Ascending aorta (tissue), 2 donors: ENCODE results near the gene TMEM92. TPM values are rescaled to one million over a fixed set of nuclear protein-coding genes. Genes with fewer than 3 reads are reported as not detected.

Experiments used
- DNase-seq, 2 donors: peaks; one replicate each; pipeline ENCODE4 v3.0.0-alpha.2; 2019; ENCODE audit warnings: low spot score in 2 of 2
- H3K27ac ChIP-seq, 2 donors: fragments of 200-600 bp; sonication (generic); one replicate each; pipeline ENCODE4 v1.5.1; 2016 to 2017; ENCODE audit warnings: mild to moderate bottlenecking in 1 of 2
- H3K27me3 ChIP-seq: fragments of 200-600 bp; sonication (generic); one replicate; pipeline ENCODE4 v1.5.1; 2017
- H3K36me3 ChIP-seq, 2 donors: fragments of 200-600 bp; sonication (generic); one replicate each; pipeline ENCODE4 v1.5.1; 2016
- H3K4me1 ChIP-seq, 2 donors: fragments of 200-600 bp; sonication (generic); one replicate each; pipeline ENCODE4 v1.5.1; 2016 to 2017; ENCODE audit warnings: mild to moderate bottlenecking in 1 of 2
- H3K4me3 ChIP-seq, 2 donors: fragments of 200-600 bp; sonication (generic); one replicate each; pipeline ENCODE4 v1.5.1; 2016 to 2017; ENCODE audit warnings: mild to moderate bottlenecking in 1 of 2
- H3K9me3 ChIP-seq, 2 donors: fragments of 200-600 bp; sonication (generic); one replicate each; pipeline ENCODE4 v1.5.1; 2016
- intact Hi-C: fragments of 100-400 bp; cut with DNase I; formaldehyde crosslinking; loops from one replicate; pipeline ENCODE4 v1.15.1; 2023
- total RNA-seq: library from RNA; depleted of rRNA; stranded (reverse); fragments of >200 nt; gene quantifications from one replicate; pipeline ENCODE4 v1.1.0, GENCODE V29; 2016
- TF ChIP-seq, protein P1 (sequence below), 3 experiments: fragments of 200-600 bp in 2 of 3; fragments of 450-650 bp in 1 of 3; sonication (generic) in 2 of 3; IDR thresholded peaks; one replicate each; pipeline ENCODE4 v1.5.1; 2016 to 2019; ENCODE audit warnings: antibody characterized with exemption in 3 of 3, mild to moderate bottlenecking in 1 of 3, moderate library complexity in 1 of 3

Gene TMEM92
- total RNA-seq, 1 donor from 2014 or later: not detected

DNA sequence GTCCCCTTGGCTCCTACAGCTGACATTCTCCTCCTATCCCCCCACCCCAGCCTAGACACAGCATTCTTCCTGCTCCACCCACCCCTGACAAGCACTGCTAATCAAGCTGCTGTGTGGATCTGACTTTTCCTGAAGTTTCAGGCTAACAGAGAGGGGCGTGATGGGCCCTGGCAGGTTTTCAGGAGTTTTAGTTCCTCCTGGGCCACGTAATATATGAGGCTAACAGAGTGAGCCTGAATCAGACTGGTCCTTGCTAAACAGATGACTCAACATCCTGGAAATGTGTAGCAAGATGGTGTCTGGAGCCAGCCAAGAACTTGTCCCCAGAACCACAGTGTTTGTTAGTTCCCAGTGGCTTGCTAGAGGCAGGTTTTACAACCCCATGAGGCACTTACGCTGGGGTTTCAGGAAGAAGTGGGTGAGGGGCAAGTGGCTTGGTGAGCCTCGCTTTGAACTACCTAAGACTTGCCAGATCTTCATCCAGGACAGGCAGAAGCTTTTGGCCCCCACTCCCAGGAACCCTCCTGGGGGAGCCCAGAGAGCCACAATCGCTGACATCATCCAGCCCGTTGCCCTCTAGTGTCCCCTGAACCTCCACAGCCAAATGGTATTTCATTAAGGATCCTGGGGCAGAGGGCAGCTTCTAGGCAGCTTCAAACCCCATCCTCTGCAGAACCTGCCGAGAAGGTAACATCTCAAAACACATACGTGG lies 15.9 kb downstream of the TMEM92 start:
- Histone ChIP-seq H3K27me3 (no peaks in the 10 kb centered on the region), H3K9me3 (no peaks in the 10 kb centered on the region), H3K4me3 (peak overlapping the region; percentile 49 to 56), H3K4me1 (peaks cover 12 to 35% of the 10 kb centered on the region in 2 donors), H3K36me3 (no peaks in the 10 kb centered on the region), H3K27ac (peak overlapping the region; percentile 91 to 95)
- TF ChIP-seq, protein P1, sequence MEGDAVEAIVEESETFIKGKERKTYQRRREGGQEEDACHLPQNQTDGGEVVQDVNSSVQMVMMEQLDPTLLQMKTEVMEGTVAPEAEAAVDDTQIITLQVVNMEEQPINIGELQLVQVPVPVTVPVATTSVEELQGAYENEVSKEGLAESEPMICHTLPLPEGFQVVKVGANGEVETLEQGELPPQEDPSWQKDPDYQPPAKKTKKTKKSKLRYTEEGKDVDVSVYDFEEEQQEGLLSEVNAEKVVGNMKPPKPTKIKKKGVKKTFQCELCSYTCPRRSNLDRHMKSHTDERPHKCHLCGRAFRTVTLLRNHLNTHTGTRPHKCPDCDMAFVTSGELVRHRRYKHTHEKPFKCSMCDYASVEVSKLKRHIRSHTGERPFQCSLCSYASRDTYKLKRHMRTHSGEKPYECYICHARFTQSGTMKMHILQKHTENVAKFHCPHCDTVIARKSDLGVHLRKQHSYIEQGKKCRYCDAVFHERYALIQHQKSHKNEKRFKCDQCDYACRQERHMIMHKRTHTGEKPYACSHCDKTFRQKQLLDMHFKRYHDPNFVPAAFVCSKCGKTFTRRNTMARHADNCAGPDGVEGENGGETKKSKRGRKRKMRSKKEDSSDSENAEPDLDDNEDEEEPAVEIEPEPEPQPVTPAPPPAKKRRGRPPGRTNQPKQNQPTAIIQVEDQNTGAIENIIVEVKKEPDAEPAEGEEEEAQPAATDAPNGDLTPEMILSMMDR (IDR thresholded peaks at IDR 0.05): no peak
- DNase-seq: peak; percentile 80 to 95
- intact Hi-C loops: loop anchor here (1.0 kb wide), 1 partner anchor 90 kb away; no protein-coding TSS in a partner anchor

DNA sequence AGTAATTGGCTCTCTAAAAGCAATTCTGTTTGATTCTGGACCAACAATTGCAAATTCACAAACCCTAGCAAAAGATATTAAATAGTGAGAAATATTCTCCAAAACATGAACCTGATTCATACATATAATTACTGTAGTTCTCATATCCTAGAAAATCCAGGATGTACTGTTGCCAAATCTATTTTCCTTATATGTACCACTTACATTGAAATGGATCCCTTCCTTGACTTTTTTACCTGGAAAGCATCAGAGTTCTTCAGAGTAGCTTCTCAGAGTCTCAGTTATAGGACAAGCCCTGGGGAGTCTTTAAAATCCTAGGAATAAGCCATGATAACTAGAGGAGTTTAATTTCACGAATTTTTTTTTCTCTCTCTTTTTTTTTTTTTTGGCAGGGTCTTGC lies 16.7 kb downstream of the TMEM92 start:
- Histone ChIP-seq H3K4me1 (peaks cover 12 to 33% of the 10 kb centered on the region in 2 donors), H3K36me3 (no peaks in the 10 kb centered on the region), H3K9me3 (no peaks in the 10 kb centered on the region), H3K27me3 (no peaks in the 10 kb centered on the region), H3K27ac (peak overlapping the region; percentile 91 to 95), H3K4me3 (no peak overlapping the region)
- DNase-seq: no peak
- TF ChIP-seq, protein P1 (IDR thresholded peaks at IDR 0.05): no peak
- intact Hi-C loops: loop anchor here (1.0 kb wide), 1 partner anchor 91 kb away; no protein-coding TSS in a partner anchor

- H3K4me1 ChIP-seq: peaks cover 12 to 27% of the 10 kb centered on the region in 2 donors
- H3K9me3 ChIP-seq: no peaks in the 10 kb centered on the region
- H3K36me3 ChIP-seq: no peaks in the 10 kb centered on the region
- H3K4me3 ChIP-seq: no peak overlapping the region
- TF ChIP-seq, protein P1 (IDR thresholded peaks at IDR 0.05): no peak
- H3K27ac ChIP-seq: no peak overlapping the region
- DNase-seq: no peak
- intact Hi-C loops: no loop called here
- no peaks in the 10 kb centered on the region for H3K27me3 ChIP-seq
Observed at GRCh38 chr17:50292465-50292864, 18.2 kb downstream of the TMEM92 start.

- intact Hi-C loops: loop anchor here (5.0 kb wide), 2 partner anchors 178 to 268 kb away; no protein-coding TSS in a partner anchor
- H3K4me3 ChIP-seq: no peak overlapping the region
- DNase-seq: no peak
Observed at GRCh38 chr17:50295021-50295420, 20.8 kb downstream of the TMEM92 start.

GRCh38 chr17:50297407-50297865 lies 23.2 kb downstream of the TMEM92 start:
- no peaks in the 10 kb centered on the region for H3K36me3 ChIP-seq
- no peak overlapping the region for H3K4me3 ChIP-seq
- no peaks in the 10 kb centered on the region for H3K27me3 ChIP-seq
- no peak overlapping the region for H3K27ac ChIP-seq
- no peaks in the 10 kb centered on the region for H3K4me1 ChIP-seq
- TF ChIP-seq, protein P1 (IDR thresholded peaks at IDR 0.05): peak; percentile 98 to 99 (median 98)
- H3K9me3 ChIP-seq: no peaks in the 10 kb centered on the region
- peak; percentile 43 to 85 for DNase-seq
- intact Hi-C loops: loop anchor here (1.0 to 5.0 kb wide), 6 partner anchors 24 to 270 kb away; no protein-coding TSS in a partner anchor

More at GRCh38 chr17:50295021-50295420, 20.8 kb downstream of the TMEM92 start:
- Histone ChIP-seq H3K27ac (no peak overlapping the region), H3K4me1 (peaks cover 8 to 11% of the 10 kb centered on the region in 2 donors), H3K27me3 (no peaks in the 10 kb centered on the region), H3K36me3 (no peaks in the 10 kb centered on the region), H3K9me3 (no peaks in the 10 kb centered on the region)
- TF ChIP-seq, protein P1 (IDR thresholded peaks at IDR 0.05): no peak
